ENCODE data around the gene DEK. TPM values are rescaled to one million over a fixed set of nuclear protein-coding genes. Genes with fewer than 3 reads are reported as not detected.
"Not testable (repeated sequence)": the region's sequence is repeated elsewhere in the genome, so short reads cannot be mapped to it uniquely, and the experiment has no call there.

Gene DEK, protein sequence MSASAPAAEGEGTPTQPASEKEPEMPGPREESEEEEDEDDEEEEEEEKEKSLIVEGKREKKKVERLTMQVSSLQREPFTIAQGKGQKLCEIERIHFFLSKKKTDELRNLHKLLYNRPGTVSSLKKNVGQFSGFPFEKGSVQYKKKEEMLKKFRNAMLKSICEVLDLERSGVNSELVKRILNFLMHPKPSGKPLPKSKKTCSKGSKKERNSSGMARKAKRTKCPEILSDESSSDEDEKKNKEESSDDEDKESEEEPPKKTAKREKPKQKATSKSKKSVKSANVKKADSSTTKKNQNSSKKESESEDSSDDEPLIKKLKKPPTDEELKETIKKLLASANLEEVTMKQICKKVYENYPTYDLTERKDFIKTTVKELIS
- 63.0 TPM for total RNA-seq
- long read RNA-seq, transcript DEK-202 (11 exons, 3,427 nt) = major isoform, 197 of 215 reads
- long read RNA-seq, partial matches to known transcripts = 5 of 215 reads
- long read RNA-seq, other reads (novel, unspliced or antisense) = 12 of 215 reads

DNA sequence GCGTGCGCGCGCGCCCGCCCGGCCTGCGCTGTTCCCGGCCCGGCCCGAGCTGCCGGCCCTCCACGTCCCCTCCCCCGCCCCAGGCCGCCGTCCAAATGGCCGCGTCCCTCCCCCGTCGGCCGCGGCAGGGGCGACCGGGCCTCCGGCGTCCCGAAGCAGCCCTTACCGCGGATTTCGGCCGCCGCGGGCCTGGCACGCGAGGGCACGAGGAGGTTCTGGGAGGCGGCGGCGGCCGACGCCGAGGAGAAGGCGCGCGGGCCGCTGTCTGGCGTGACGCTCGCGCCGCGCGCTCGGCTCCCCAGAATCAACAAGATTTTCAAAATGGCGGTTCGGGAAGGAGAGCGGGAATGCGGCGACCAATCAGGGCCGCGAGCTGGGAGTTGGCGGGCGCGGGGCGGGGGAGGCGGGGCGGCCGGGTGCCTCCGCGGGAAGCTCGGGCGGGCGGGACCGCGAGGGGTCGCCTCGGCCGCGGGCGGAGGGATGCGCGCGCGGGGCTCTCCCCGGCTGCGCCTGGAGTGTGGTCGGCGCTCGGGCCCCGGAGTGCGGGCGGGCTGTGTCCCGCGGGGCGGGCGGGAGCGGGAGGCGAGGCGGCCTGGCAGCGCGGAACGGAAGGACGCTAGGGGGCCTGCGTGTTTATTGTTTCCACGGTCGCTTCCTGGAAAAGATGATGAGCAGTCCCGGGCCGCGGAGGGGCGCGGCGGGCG is at the start of gene DEK:
Gene DEK (minus strand): TSS at position 312 of the 704 bp plus-strand sequence. CDS start 543 bp downstream, outside the sequence.
- intact Hi-C loops (cut with DNase I) = no loop called here
- peak; percentile 94 for ATAC-seq (ENCODE audit: poor library complexity)
- peak; percentile 90 for DNase-seq

DNA sequence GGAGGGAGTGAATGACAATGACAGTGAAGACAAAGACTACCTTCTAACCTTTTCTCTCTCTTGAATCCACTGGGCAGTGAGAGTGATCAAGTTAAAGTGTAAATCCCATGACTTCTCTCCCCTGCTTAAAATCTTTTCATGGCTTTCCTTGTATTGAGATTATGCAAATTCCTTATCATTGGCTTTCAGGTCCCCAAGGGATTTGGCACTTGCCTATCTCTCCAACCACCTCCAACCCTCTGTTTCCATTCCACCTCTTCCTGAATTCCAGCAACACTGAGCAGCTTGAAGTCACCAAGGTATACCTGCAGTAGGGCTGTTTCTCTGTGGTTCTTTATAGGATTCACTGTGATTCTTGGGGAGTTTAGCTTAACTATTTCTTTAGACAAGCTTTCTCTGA is 48.0 kb upstream of the DEK start:
- DNase-seq = no peak
- no peak for ATAC-seq (ENCODE audit: poor library complexity)
- intact Hi-C loops (cut with DNase I) = no loop called here

DNA sequence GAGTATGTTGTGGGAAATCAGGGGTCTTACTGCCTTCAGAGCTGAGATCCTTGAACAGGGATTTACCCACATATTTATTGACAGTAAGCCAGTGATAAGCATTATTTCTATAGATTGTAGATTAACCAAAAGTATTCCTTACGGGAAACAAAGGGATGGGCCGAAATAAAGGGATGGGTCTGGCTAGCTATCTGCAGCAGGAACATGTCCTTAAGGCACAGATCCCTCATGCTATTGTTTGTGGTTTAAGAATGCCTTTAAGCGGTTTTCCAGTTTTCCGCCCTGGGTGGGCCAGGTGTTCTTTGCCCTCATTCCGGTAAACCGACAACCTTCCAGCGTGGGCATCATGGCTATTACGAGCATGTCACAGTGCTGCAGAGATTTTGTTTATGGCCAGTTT is 45.7 kb upstream of the DEK start:
- intact Hi-C loops (cut with DNase I); DNase-seq; ATAC-seq (ENCODE audit: poor library complexity): not testable (repeated sequence)

DNA sequence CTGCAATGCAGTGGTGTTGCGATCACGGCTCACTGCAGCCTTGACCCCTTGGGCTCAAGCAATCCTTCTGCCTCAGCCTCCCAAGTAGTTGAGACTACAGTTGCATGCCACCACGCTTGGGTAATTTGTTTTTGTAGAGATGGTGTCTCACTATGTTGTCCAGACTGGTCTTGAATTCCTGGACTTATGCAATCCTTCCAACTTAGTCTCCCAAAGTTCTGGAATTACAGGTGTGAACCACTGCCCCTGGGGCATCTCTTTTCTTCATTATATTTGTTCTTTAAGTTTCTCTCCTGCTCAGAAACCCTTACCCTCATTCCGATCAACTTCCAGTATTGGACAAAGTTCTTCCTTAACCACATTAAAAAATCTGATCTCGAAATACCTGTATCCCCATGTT is 44.7 kb upstream of the DEK start:
- intact Hi-C loops (cut with DNase I) = no loop called here
- DNase-seq (no peak), ATAC-seq (ENCODE audit: poor library complexity) (no peak)

DNA sequence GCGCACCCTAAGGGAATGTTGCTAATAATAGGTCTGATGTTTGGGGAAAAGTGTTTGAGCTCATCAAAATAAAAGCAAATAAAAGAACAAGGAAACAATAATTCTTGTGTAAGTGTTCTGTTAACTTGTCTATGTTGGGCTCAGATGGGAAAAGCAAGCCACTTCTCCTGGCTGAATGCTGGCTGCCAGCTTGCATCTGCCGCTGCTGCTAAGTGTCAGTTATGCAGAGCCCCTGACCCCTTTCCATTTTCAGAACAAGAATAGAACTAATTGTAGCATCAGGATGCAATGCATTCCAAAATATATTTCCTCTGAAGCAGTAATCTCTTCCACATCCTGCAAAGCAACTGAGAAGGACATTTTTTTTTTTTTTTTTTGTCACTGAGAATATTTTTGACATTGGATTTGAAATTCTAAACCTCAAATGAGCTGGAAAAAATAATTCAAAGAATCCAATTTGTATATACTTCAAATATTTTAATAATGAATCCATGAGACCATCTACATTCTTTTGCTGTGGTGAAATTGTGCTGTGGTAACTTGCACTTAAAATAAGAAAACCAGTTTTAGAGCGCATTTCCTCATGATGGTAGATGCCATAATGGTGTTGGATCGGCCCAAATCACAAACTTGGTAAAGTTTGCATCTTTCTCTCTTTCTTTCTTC is 43.9 kb upstream of the DEK start:
- DNase-seq = no peak
- ATAC-seq (ENCODE audit: poor library complexity) = no peak
- intact Hi-C loops (cut with DNase I) = no loop called here

DNA sequence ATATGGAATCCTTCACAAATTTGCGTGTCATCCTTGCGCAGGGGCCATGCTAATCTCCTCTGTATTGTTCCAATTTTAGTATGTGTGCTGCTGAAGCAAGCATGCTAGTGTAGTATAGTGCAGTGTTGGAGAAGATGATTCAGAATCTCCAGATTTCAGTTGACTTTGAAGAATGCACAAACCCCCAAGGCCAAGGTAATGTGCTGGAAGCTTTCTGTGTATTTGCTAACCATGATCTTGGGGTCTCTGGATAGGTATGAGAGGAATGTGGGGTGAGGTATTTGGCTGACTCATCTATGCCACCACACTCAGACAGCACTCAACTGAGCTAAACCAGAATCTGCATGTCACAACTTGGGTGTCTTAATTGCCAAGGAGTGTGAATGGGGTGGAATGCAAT is 42.6 kb upstream of the DEK start:
- intact Hi-C loops (cut with DNase I) = no loop called here
- DNase-seq (no peak), ATAC-seq (ENCODE audit: poor library complexity) (no peak)

DNA sequence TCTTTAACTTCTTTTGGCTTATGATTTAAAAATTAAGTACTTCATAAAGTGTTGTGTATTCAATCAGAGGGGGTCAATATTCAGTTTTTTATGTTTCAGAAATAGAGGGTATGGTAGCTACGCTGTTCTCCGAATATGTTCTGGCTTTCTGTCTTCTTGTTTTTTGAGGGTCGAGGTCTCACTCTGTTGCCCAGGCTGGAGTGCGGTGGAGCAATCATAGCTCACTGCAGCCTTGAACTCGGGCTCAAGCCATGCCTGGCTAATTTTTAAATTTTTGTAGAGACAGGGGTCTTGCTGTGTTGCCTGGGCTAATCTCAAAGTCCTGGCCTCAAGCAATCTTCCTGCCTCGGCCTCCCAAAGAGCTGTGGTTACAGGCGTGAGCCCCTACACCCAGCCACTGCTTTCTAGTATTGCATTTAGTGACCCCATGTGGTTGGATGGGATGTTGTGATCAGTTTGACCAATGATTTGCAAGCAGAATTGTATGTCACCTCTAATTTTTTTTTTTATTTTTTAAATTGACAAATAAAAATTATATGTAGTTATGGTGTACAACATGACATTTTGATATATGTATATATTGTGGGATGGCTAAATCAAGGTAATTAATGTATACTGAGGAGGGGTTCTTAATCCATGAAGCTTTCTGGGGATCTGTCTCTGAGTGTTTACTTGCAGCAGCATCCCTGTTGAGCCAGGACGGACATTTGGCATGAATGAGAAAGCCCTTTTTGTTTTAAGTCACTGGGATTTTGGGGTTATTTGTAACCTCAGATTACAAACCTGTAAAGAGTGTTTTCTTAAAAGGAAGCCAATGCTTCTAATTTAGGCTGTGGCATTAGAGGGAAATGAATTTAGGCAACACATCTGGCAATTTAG is 38.5 kb upstream of the DEK start:
- ATAC-seq (ENCODE audit: poor library complexity) = peak; percentile 56
- no peak for DNase-seq
- intact Hi-C loops (cut with DNase I) = no loop called here

DNA sequence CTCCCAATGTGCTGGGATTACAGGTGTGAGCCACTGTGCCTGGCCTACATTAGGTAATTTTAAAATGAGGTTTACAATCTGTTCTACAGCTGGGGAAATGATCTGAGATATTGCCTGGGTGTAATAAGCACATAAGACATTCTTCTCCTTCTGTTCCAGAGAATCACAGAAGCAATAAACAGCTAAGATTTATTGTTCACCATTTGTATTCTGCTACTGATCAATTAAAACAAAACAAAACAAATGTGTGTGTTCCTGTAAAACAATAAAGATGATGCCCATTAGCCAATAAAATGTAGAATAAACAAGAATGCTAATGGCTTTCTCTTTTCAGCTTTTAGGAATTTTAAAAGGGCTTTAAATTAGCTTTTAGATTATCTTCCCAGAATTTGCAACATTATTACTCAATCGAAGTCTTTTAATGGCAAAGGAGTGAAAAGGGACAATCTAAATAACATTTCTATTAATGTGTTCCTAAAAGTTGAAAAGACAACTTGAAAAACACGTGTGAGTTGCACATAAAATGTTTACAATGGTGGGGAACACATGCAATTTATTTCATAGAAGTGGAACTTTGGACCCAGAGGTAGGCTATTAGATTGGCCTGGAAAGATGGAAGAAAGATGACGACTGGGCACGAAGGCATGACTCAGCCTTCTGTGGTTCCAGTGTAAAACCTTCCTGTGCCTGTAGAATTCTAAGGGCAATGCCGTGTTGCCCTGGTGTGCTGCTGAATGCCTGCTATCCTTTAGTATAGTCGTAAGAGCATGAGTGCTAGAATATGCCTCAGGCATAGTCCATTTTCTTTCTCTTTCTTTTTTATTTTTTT is 29.0 kb upstream of the DEK start:
- DNase-seq (no peak), ATAC-seq (ENCODE audit: poor library complexity) (no peak)
- intact Hi-C loops (cut with DNase I) = no loop called here

DNA sequence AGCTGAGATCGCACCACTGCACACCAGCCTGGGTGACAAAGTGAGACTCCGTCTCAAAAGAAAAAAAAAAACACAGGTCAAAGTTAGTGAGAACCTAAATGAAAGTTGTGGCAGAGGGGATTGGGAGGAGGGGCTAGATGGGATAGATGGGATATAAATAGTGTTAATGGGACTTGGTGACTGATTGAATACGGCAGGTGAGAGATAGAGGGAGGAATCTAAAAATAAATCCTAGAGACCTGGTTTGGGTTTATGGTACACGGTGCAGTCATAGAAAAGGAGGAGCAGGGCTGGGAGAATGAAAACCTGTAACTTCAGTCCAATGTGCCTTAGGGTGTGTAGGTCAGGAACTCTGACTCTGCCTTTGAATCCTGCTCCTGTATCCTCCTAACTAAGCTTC is 25.0 kb upstream of the DEK start:
- DNase-seq = no peak
- intact Hi-C loops (cut with DNase I) = no loop called here
- ATAC-seq (ENCODE audit: poor library complexity) = no peak

DNA sequence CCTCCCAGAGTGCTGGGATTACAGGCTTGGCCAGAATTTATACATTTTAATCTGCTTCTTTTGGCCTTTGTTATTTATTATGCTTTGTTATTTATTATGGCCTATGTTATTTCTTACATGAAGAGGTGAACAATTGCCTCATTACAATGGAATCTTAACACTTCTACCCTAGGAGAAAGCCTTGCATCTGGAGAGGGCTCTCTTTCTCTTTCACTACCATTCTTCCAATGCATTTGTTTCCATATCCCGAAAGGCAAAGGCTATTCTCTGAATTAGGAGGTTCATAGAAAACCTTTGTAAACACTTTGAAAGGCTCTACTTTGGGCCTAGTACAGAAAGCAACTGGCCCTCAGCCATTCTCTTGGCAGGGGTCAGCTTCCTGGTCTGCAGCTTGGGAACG is 19.9 kb upstream of the DEK start:
- no peak for DNase-seq
- intact Hi-C loops (cut with DNase I) = no loop called here
- ATAC-seq (ENCODE audit: poor library complexity) = no peak

DNA sequence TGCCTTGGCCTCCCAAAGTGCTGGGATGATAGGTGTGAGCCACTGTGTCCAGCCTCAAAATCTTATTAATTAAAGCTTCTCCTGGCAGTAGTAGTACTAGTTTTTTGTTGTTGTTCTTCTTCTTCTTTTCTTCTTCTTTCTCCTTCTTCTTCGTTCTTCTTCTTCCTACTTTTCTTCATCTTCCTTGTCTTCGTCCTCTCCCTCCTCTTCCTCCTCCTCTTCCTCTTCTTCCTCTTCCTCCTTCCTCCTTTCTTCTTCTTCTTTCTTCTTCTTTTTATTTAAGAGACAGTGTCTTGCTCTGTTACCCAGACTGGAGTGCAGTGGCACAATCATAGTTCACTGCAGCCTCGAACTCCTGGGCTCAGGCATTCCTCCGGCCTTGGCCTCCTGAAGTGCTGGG is 17.2 kb upstream of the DEK start:
- no peak for DNase-seq
- ATAC-seq (ENCODE audit: poor library complexity) = no peak
- intact Hi-C loops (cut with DNase I) = no loop called here

DNA sequence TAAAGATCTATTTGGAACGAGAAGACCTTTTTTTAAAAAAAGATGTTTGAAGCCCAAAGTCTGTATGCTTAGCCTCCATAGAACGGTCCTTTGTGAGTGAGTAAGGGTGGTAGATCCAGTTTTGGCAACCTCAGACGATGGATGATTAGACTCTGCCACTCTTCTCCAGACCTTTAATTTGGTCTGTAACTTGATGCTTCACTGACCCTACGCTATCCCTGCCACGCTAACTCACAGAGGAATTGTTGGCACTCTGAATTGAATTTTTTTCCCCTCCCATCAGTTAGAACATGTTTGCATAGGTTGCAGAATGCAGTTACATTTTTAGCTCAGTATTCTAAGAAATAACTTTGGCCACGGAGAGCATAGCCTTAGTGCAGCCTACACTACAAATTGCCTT is 15.8 kb upstream of the DEK start:
- ATAC-seq (ENCODE audit: poor library complexity) (no peak), DNase-seq (no peak)

DNA sequence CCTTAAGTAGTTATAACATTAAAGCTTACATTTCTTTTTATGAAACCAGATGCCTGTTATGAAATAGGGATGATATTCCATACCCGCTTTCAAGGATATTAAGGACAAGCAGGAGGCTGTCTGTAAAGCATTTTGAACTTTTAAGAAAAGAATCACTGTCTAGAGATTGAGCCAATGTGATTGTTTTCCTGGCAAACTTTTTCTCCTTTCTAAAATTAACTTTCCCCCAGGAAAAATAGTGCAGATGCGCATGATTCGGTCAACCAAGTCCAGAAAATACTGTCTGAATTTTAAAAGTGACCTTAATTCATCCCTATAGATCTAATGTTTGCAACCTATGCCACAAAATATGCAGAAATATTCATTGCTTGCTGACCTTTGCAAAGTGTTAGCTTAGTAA is 15.1 kb upstream of the DEK start:
- DNase-seq (no peak), ATAC-seq (ENCODE audit: poor library complexity) (no peak)
- intact Hi-C loops (cut with DNase I) = no loop called here

More for the DNA sequence above, 15.8 kb upstream of the DEK start:
- intact Hi-C loops (cut with DNase I) = no loop called here

DNA sequence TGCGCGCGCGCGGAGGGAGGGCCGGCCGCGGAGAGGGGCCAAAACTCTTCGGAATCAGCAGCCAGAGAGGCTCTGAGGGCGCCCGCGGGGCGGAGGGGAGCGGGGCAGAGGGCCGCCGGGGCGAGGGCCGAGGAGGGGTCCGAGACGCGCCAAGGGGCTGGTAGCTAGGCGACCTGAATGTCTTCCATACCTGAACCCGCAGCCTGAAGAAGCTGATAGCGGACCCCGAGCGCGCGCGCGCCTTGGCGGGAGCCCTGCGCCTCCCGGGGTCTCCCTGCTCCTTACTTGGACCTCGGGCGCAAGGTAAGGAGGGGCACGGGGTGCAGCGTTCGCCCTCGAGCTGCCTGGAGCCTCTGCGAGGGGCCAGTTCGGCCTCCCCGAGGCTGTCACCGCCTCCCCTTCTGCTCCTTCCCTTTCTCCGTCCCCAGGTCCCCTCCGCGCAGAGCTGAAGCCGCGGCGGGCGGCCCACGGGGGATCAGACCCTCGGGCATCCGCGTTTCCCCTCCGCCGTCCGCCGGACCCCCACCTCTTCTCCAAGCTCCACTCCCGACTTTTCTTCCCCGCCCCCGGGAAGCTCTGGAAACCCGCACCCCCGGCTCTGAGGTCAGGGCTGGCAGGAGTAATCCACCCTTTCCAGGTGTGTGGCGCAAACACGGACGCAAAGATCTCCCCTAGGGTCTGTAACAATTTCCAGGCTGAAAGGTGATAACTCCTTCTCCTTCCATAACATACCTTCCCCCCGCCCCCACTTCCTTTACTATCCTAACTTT is 13.1 kb upstream of the DEK start:
- intact Hi-C loops (cut with DNase I) = no loop called here
- DNase-seq (no peak), ATAC-seq (ENCODE audit: poor library complexity) (peak; percentile 52)

DNA sequence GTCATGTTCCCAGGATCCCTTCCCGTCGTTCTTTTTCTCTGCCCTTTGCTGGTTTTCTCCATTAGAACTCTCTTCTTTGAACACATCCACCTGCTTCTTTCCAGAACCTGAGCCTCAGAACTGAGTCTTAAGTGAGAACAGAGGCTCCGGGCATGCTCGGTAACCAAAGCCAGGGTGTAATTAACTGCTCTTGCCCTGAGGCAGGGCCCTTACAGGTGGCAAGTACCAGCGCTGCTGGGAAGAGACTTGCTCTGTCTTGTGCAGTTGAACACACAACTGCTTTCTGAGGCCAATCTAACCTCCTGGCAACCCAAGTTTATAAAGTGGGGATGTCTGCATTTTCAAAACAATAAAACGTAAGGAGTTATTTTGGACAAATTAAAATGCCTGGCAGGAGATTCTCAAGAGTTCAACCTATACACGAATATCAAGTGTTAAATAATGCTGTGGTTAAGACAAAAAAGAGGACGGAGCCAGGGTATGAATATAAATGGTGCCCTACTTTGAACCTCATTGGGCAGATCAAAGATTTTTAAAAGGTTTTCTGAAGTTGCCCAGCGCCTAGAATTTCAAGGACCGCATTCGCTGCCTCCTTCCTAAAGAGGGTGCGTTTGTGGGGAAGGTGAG is 12.4 kb upstream of the DEK start:
- intact Hi-C loops (cut with DNase I) = no loop called here
- DNase-seq (no peak), ATAC-seq (ENCODE audit: poor library complexity) (no peak)

DNA sequence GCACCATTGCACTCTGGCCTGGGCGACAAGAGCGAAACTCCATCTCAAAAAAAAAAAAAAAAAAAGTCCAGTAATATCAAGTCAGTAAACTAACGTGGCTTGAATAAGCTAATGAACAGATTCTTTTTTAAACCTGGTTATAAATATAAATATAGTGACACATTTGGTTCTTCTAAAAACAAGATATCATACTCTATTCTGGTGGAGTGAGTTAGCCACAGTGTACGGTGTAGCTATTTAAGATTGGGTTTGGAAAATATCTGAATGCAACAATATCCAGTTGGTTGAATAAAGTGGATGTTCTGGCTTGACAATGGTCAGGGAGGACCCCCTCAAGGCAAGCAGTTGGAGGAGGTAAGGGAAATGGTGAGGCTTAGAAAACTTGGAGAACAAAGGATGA is 5.9 kb upstream of the DEK start:
- intact Hi-C loops (cut with DNase I) = no loop called here
- DNase-seq = no peak
- ATAC-seq (ENCODE audit: poor library complexity) = no peak

DNA sequence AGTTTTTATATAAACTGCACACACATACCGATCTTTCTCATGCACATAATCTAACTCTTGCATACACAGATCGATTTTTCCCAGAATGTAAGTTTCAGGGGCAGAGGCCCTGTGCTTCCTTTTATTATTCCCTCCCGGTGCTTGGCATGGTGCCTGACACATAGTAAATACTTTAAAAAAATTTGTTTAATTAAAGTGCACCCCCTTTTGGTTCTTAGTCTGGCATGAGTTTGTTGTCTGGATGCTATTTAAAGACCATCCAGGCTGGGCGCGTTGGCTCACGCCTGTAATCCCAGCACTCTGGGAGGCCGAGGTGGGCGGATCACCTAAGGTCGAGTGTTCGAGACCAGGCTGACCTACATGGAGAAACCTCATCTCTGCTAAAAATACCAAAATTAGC is 5.4 kb upstream of the DEK start:
- no peak for ATAC-seq (ENCODE audit: poor library complexity)
- intact Hi-C loops (cut with DNase I) = no loop called here
- no peak for DNase-seq

Data from Right ventricle myocardium superior (tissue), 1 donor.